Occipital lobe (tissue), 2 donors: ENCODE data around the gene MPIG6B. TPM values are rescaled to one million over a fixed set of nuclear protein-coding genes. Genes with fewer than 3 reads are reported as not detected.
A peak's percentile ranks its signal among the peaks of the same experiment; 100 is the strongest.

Experiments
- DNase-seq: peaks from one replicate; lab custom pipeline; 2025; lab: John Stamatoyannopoulos, UW
- total RNA-seq: library from RNA; depleted of rRNA; stranded (reverse); fragments of >200 nt; gene quantifications from one replicate; pipeline ENCODE4 v1.2.3, GENCODE V29; 2014

MPIG6B gene
- total RNA-seq, 1 donor from 2014 or later = not detected

GRCh38 chr6:31720196-31720770 lies 2.9 kb upstream of the MPIG6B start:
- DNase-seq = no peak

GRCh38 chr6:31721351-31722020 lies 1.7 kb upstream of the MPIG6B start, which contains the start of gene LY6G6C:
TSS of gene LY6G6C (minus strand) at chr6:31721746. CDS start at chr6:31721679, 67 bp downstream.
- DNase-seq = no peak

- no peak for DNase-seq
Measured at GRCh38 chr6:31722173-31722572, 1.0 kb upstream of the MPIG6B start.

GRCh38 chr6:31723980-31724691 lies 963 bp downstream of the MPIG6B start:
- DNase-seq = no peak

- no peak for DNase-seq
Measured at GRCh38 chr6:31725502-31726350, 2.6 kb downstream of the MPIG6B start.

- no peak for DNase-seq
Measured at GRCh38 chr6:31727034-31727716, 4.0 kb downstream of the MPIG6B start.

GRCh38 chr6:31727717-31728671 lies 4.8 kb downstream of the MPIG6B start:
- DNase-seq = no peak

- no peak for DNase-seq
Measured at GRCh38 chr6:31728767-31729514, 5.8 kb downstream of the MPIG6B start, which contains the start of gene DDAH2. TSS of gene DDAH2 (minus strand) at chr6:31729299. CDS start at chr6:31729161, 138 bp downstream.

- DNase-seq = peak; percentile 48
Measured at GRCh38 chr6:31729515-31729978, 6.4 kb downstream of the MPIG6B start.

- DNase-seq = peak; percentile 27
Measured at GRCh38 chr6:31729979-31730630, 6.9 kb downstream of the MPIG6B start.

- DNase-seq = no peak
Measured at GRCh38 chr6:31730631-31731086, 7.5 kb downstream of the MPIG6B start.

- DNase-seq = no peak
Measured at GRCh38 chr6:31732029-31732428, 8.9 kb downstream of the MPIG6B start.

GRCh38 chr6:31733734-31734133 lies 10.6 kb downstream of the MPIG6B start:
- no peak for DNase-seq

GRCh38 chr6:31734247-31734820 lies 11.2 kb downstream of the MPIG6B start:
- no peak for DNase-seq

- no peak for DNase-seq
Measured at GRCh38 chr6:31734821-31735406, 11.7 kb downstream of the MPIG6B start.

GRCh38 chr6:31736021-31736767 lies 13.0 kb downstream of the MPIG6B start, which contains the start of gene CLIC1:
TSS of gene CLIC1 (minus strand) at chr6:31736530. CDS start at chr6:31736300, 230 bp downstream.
- DNase-seq = no peak
